ENCODE results near the gene UBE2H.

Gene UBE2H

DNA sequence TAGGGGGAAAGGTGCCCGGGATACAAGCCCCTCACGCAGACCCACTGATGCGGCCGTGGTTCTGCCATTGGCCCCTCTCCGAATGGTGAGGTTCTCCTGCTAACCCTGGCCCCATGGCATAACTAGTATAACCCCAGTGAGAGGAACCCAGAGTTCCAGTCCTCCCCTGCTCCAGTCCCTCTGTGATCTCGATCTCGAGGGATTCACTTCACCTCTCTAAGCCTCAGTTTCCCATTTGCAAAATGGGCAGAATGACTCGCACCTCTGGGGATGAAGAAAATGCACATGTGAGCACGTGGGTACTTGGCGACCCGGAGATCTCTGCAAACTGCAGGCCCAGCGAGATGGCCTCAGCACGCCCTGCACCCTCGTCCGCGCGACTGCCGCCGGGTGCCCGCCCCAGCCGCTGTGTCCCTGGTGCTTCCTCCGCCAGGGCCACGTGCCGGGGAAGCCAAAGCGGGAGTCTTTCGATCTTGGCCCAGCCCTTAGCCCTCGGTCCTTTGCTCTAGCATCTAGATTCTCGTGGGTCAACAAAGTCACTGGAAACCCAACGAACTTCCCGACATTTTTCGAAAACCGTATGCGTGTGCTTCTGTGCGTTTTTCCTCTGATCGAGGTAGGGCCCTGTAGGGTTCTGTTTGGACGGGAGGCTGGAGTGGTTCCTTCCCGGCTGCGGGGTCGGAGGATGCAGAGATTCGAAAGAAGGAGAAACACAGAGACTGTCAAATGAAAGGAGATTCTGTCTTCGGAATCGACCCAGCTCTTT lies 169.8 kb downstream of the UBE2H start:
- POLR2A ChIA-PET = no interaction called here
- Histone ChIP-seq H3K27ac (ENCODE audit: extremely low read depth, low read depth, low read length) (no peak overlapping the region), H3K9me3 (ENCODE audit: control insufficient read depth, insufficient read depth, low read depth, low read length) (no peaks in the 10 kb centered on the region), H3K4me1 (ENCODE audit: control insufficient read depth, insufficient read depth, low read length) (no peaks in the 10 kb centered on the region), H3K4me3 (ENCODE audit: low read depth, low read length) (no peak overlapping the region), H3K36me3 (ENCODE audit: control insufficient read depth in 2 of 2, insufficient read depth in 1 of 2, low read length in 2 of 2) (no peaks in the 10 kb centered on the region)
- CTCF ChIA-PET = no interaction called here
- no peak for TF ChIP-seq ZNF266 (tag by site-specific recombination; IDR thresholded peaks at IDR 0.05; ENCODE audit: low read depth)
- TF ChIP-seq, protein P1, sequence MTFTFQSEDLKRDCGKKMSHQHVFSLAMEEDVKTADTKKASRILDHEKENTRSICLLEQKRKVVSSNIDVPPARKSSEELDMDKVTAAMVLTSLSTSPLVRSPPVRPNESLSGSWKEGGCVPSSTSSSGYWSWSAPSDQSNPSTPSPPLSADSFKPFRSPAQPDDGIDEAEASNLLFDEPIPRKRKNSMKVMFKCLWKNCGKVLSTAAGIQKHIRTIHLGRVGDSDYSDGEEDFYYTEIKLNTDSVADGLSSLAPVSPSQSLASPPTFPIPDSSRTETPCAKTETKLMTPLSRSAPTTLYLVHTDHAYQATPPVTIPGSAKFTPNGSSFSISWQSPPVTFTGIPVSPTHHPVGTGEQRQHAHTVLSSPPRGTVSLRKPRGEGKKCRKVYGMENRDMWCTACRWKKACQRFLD (tag by site-specific recombination; IDR thresholded peaks at IDR 0.05) = no peak
- no peak for TF ChIP-seq KLF7 (tag by site-specific recombination; IDR thresholded peaks at IDR 0.05; ENCODE audit: borderline replicate concordance)
- TF ChIP-seq GLI2 (tag by site-specific recombination; IDR thresholded peaks at IDR 0.05; ENCODE audit: borderline replicate concordance, low read depth) = no peak
- TF ChIP-seq ZFP41 (tag by site-specific recombination; IDR thresholded peaks at IDR 0.05; ENCODE audit: borderline replicate concordance) = no peak
- TF ChIP-seq ZFHX2 (tag by site-specific recombination; conservative IDR thresholded peaks at IDR 0.05) = no peak
- TF ChIP-seq ZNF626 (tag by site-specific recombination; IDR thresholded peaks at IDR 0.05) = no peak
- no peak for TF ChIP-seq RBAK (tag by site-specific recombination; IDR thresholded peaks at IDR 0.05)

DNA sequence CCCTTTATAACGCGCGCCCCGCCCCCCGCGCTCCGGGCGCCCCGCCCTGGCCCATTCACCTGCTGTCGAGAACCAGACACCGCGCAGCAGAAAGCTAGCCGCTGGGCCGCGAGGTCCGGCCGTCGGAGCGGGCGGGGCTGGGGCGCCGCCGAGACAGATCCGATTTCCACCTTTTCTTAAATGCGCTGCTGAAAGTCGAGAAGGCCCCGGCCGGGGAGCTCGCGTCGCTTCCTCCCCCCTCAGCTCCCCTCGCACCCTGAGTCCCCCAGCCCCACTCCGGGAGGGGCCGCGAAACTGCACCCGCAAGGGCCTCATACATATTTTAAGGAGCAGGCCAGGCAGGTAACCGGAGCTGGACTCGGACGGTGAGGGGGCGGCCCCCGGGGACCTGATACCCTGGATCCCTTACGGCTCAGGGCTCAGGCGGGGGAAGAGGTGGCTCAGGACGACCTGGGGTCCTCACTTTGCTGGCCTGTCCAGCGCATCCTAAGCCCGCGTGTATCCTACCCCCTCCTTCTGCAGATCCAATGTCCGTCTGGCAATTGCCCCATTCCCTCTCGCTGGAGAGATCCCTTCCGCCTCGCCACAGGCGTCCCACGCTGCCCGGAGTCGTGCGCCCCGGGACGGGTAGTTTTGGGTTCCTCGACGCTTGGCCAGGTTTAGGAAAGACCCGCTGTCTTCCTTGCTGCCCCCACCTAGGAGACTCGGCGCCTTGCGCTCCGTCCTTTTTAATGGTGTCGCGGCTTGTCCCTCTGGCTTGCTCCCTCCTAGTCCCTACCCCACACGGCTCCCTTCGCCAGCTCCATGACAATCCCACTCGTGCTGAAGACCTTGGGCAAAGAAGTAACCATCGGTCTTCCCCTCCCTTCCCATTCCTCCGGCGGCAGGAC lies 170.6 kb downstream of the UBE2H start:
- TF ChIP-seq ZNF416 (tag by site-specific recombination; IDR thresholded peaks at IDR 0.05) (no peak), ZFP37 (tag by site-specific recombination; IDR thresholded peaks at IDR 0.05) (no peak), ZNF785 (tag by site-specific recombination; IDR thresholded peaks at IDR 0.05) (no peak), SCRT2 (tag by site-specific recombination; IDR thresholded peaks at IDR 0.05) (no peak), ZNF324 (tag by site-specific recombination; IDR thresholded peaks at IDR 0.05) (no peak), ZNF146 (tag by site-specific recombination; IDR thresholded peaks at IDR 0.05) (no peak), ZNF248 (tag by site-specific recombination; IDR thresholded peaks at IDR 0.05) (no peak), ZFHX2 (tag by site-specific recombination; conservative IDR thresholded peaks at IDR 0.05) (no peak), EGR2 (tag by site-specific recombination; IDR thresholded peaks at IDR 0.05; ENCODE audit: low read depth) (no peak), ZNF366 (tag by site-specific recombination; conservative IDR thresholded peaks at IDR 0.05) (no peak), ZNF548 (tag by site-specific recombination; IDR thresholded peaks at IDR 0.05) (no peak), ZNF544 (tag by site-specific recombination; IDR thresholded peaks at IDR 0.05) (no peak), ZNF23 (tag by site-specific recombination; IDR thresholded peaks at IDR 0.05; ENCODE audit: borderline replicate concordance) (no peak)
- TF ChIP-seq, protein P2, sequence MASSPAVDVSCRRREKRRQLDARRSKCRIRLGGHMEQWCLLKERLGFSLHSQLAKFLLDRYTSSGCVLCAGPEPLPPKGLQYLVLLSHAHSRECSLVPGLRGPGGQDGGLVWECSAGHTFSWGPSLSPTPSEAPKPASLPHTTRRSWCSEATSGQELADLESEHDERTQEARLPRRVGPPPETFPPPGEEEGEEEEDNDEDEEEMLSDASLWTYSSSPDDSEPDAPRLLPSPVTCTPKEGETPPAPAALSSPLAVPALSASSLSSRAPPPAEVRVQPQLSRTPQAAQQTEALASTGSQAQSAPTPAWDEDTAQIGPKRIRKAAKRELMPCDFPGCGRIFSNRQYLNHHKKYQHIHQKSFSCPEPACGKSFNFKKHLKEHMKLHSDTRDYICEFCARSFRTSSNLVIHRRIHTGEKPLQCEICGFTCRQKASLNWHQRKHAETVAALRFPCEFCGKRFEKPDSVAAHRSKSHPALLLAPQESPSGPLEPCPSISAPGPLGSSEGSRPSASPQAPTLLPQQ (tag by site-specific recombination; IDR thresholded peaks at IDR 0.05) = no peak
- TF ChIP-seq, protein P3, sequence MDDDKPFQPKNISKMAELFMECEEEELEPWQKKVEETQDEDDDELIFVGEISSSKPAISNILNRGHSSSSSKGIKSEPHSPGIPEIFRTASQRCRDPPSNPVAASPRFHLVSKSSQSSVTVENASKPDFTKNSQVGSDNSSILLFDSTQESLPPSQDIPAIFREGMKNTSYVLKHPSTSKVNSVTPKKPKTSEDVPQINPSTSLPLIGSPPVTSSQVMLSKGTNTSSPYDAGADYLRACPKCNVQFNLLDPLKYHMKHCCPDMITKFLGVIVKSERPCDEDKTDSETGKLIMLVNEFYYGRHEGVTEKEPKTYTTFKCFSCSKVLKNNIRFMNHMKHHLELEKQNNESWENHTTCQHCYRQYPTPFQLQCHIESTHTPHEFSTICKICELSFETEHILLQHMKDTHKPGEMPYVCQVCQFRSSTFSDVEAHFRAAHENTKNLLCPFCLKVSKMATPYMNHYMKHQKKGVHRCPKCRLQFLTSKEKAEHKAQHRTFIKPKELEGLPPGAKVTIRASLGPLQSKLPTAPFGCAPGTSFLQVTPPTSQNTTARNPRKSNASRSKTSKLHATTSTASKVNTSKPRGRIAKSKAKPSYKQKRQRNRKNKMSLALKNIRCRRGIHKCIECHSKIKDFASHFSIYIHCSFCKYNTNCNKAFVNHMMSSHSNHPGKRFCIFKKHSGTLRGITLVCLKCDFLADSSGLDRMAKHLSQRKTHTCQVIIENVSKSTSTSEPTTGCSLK (tag by site-specific recombination; IDR thresholded peaks at IDR 0.05) = no peak
- TF ChIP-seq, protein P4, sequence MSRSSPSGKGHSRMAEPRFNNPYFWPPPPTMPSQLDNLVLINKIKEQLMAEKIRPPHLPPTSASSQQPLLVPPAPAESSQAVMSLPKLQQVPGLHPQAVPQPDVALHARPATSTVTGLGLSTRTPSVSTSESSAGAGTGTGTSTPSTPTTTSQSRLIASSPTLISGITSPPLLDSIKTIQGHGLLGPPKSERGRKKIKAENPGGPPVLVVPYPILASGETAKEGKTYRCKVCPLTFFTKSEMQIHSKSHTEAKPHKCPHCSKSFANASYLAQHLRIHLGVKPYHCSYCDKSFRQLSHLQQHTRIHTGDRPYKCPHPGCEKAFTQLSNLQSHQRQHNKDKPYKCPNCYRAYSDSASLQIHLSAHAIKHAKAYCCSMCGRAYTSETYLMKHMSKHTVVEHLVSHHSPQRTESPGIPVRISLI (tag by site-specific recombination; IDR thresholded peaks at IDR 0.05) = no peak
- H3K4me3 ChIP-seq (ENCODE audit: low read depth, low read length) = no peak overlapping the region
- ChIA-PET POLR2A (no interaction called here), CTCF (no interaction called here)
- no peaks in the 10 kb centered on the region for H3K36me3 ChIP-seq (ENCODE audit: control insufficient read depth in 2 of 2, insufficient read depth in 1 of 2, low read length in 2 of 2)
- H3K9me3 ChIP-seq (ENCODE audit: control insufficient read depth, insufficient read depth, low read depth, low read length) = no peaks in the 10 kb centered on the region
- no peaks in the 10 kb centered on the region for H3K4me1 ChIP-seq (ENCODE audit: control insufficient read depth, insufficient read depth, low read length)
- H3K27ac ChIP-seq (ENCODE audit: extremely low read depth, low read depth, low read length) = no peak overlapping the region

All from HEK293 (cell line).